HS-5 (cell line): ENCODE measurements around the gene BEST4.
"Not testable (repeated sequence)": the region's sequence is repeated elsewhere in the genome, so short reads cannot be mapped to it uniquely, and the experiment has no call there.

ENCODE experiments used
- DNase-seq: peaks from one replicate; pipeline ENCODE4 v3.0.0-alpha.2; 2012; ENCODE audit warnings: low read depth

The BEST4 gene

DNA sequence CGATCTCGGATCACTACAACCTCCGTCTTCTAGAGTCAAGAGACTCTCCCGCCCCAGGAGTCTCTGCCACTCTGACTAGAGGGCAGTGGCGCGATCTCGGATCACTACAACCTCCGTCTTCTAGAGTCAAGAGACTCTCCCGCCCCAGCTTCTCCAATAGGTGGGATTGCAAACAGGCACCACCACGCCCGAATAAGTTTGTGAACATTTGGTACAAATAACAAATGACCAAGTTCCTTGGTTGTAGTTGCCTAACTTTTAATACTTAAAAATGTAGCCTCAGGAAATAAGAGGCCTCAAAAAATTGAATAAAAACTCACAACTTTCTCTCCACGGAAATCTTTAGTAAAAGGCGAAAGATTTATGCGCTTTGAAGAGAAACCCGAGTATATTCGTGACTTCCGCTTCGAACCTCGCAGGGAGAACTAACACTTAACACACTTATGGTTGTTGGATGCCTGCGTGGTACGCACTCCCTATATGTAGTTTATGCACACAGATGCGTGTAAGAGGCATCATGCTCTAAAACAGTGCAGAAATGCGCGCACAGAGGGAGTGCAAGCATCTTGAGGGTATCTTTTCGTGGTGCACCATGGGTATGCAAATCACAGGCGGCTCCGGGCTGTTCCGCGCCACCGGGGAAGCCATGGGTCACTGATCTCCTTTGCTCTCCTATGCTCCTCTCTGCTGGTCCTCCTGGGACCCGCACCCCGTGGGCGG is 31.8 kb upstream of the BEST4 start:
- peak; percentile 89 for DNase-seq

DNA sequence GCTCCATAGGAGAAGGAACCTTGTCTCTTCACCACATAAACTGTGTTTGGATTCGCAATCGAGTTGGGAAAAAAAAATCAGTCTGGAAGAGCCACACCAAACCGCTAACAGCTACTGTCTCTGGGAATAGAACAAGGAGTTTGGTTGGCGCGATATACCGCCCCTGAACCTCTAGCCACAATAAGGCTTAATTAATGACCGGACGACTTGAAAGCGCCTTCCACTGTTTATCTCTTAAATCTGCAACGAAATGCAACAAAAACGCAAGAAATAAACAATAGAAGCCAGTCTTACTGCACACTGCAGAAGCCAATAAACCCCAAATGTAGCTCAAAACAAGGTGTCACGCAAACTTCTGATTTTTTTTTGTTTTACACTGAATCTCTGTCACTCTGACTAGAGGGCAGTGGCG is 31.2 kb upstream of the BEST4 start:
- DNase-seq: no peak

DNA sequence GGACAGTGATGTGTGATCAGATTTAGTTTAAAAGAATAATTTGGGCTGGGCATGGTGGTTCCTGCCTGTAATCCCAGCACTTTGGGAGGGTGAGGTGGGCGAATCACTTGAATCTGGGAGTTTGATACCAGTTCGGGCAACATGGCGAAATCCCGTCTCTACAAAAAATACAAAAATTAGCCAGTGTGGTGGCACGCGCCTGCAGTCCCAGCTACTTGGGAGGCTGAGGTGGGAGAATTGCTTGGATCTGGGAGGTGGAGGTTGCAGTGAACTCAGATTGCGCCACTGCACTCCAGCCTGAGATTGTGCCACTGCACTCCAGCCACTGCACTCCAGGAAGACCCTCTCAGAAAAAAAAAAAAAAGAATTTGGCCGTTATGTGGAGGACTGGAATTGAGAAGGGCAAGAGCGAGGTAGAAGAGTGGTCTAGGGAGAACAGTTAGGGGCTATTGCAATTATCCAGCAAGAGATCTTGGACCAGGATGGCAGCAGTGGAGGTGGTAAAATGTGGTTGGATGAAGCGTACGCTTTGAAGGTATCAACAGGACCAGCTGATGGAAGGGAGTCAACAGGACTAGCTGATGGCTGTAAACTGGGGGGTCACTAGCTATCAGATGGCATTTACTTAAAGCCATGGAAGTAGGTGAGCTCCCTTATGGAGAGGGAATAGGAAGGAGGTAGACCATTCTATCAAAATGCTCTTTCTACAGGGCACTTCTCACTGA is 30.0 kb upstream of the BEST4 start:
- no peak for DNase-seq

DNA sequence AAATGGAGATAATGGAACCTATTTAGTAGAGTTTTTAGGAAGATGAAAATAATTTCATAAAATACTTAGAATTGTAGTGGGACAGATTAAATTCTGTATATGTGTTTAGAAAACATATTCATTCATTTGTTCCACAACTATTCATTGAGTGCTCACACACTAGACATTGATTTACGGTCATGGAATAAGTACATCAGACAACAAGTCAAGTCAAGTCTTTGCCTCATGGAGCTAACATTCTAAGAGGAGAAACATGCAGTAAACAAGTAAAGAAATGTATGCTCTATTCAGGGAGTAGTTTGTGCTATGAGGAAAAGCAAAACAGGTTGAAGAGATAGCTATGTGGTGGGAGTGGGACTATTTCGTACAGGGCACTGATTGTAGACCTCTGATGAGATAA is 29.3 kb upstream of the BEST4 start:
- DNase-seq: no peak

DNA sequence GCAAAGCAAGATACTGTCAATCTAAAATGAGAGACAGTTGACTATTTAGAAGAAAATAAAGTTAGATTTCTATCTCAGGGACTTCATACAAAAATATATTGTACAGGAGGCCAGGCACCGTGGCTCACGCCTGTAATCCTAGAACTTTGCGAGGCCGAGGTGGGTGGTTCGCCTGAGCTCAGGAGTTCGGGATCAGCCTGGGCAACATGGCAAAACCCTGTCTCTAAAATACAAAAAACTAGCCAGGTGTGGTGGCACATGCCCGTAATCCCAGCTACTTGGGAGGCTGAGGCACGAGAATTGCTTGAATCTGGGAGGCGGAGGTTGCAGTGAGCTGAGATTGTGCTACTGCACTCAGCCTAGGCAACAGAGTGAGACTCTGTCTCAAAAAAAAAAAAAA is 28.0 kb upstream of the BEST4 start:
- not testable (repeated sequence) for DNase-seq

DNA sequence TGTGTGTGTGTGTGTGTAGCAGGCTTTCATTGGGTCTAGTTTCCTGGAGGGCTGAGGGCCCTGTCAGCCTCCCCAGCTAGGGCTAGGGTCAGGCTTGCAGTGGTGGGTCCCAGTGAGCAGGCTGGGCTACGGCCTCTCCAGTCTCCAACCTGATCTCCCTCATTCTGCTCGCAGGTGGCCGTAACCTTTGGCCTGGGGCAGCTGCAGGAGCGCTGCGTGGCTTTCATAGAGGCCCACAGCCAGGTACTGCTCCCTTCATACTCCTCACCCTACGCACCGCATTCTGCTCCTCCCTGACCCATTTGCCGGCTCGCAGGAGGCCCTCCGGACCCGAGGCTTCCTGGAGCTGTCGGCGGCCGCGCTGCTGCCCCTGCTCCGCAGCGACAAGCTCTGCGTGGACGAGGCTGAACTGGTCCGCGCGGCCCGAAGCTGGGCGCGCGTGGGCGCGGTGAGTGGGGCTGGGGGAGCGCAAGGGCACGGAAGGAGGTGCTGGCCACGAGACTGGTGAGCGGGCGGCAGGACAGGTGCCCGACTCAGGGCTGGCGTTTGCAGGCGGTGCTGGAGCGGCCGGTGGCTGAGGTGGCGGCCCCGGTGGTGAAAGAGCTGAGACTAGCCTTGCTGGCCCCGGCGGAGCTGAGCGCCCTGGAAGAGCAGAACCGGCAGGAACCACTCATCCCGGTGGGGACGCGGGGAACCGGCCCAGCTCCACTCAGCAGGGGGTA is 25.0 kb upstream of the BEST4 start:
- no peak for DNase-seq

DNA sequence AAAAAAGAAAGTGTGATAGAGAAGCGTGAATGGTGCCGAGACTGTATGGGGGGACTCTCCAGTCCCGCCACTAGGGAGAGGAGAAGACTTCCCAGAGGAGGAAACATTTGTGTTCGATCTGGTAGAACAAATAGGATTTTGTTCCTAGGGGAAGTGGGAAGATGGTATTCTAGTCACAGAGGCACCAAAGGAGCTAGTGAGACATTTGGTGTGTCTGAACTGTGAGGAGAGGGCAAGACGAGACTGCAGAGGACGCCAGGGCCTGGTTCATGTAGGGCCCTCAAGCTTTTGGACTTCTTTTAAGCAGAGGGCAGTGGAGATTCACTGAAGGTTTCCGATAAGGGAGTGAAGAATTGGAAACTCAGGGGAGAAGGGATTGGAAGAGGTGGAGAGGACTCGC is 23.3 kb upstream of the BEST4 start:
- DNase-seq: no peak

DNA sequence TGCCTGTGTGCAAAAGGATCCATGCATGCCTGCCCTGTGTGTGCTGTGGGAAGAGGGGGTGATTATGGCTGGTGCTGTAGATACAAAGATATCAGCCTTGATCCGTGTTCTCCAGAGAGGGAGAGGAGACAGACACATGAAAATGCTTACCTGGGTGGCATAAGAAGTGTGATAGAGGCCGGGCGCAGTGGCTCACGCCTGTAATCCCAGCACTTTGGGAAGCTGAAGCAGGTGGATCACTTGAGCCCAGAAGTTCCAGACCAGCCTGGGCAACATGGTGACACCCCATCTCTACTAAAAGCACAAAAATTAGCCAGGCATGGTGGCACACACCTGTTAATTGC is 22.8 kb upstream of the BEST4 start:
- not testable (repeated sequence) for DNase-seq

DNA sequence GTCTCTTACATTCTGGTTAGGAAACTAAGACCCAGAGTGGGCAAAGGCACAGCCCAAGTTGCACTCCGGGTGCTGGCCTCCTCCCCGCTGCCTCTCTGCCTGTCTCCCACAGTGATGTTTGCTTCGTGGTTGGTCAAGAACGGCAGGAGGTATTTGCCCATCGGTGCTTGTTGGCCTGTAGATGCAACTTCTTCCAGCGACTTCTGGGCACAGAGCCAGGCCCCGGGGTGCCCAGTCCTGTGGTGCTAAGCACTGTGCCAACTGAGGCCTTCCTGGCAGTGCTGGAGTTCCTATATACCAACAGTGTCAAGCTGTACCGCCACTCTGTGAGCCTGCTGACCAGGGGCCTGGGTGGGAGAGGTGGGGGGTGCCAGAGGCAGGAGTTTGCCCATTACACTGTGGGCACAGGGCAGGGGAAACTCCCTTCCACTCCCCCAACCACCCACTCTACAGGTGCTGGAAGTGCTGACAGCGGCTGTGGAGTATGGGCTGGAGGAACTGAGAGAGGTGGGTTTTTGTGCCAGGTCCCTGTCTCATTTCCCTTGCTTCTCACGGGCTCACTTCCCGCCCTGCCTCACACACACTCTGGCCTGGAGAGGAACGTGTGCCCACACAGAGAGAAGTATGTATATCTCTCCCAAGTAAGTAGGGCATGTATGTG is 22.3 kb upstream of the BEST4 start:
- DNase-seq: no peak

DNA sequence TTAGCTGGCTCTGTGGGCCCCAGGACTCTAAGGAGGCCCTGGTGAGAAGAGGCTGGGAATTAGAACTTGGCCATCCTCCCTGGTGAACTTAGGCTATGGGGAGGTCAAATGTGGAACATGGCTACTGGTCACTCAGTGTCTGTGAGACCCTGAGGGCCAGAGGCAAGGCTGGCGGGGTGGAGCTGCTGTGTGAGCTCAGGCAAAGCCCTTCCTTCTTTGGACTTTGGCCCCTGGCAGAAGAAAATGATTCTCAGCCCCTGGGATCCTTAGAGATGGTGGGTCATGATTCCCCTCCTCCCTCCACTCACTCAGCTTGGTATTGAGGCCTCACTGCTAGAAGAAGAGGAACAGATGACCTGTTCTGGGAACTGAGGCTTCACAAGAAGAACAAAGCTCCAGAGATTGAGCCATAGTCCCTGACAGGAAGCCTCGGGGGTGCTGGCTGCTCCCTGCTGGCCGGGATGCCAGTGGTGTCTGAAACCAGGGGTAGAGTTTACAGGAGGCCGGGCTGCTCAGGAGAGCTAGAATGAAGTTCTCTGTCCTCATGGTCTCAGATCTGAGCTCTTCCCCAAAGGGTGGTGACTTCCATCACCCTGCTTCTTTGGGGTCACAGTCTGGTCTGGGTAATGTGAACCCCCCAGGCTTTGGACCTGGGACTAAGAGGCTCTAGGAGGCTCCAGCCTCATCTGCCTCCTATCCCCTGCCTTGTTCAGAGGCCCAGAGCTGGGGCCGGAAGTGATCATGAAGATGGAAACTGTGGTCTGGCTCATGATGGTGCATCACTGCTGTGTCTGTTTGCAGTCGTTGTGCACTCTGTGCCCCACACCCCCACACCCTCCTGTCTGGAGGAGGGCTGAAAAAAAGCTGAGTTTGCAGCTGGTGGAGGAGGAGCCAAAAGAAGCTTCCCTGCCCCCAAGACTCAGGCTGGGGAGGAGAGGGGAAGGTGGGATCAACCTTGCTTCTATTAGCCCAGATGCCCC is 21.3 kb upstream of the BEST4 start:
- no peak for DNase-seq

DNA sequence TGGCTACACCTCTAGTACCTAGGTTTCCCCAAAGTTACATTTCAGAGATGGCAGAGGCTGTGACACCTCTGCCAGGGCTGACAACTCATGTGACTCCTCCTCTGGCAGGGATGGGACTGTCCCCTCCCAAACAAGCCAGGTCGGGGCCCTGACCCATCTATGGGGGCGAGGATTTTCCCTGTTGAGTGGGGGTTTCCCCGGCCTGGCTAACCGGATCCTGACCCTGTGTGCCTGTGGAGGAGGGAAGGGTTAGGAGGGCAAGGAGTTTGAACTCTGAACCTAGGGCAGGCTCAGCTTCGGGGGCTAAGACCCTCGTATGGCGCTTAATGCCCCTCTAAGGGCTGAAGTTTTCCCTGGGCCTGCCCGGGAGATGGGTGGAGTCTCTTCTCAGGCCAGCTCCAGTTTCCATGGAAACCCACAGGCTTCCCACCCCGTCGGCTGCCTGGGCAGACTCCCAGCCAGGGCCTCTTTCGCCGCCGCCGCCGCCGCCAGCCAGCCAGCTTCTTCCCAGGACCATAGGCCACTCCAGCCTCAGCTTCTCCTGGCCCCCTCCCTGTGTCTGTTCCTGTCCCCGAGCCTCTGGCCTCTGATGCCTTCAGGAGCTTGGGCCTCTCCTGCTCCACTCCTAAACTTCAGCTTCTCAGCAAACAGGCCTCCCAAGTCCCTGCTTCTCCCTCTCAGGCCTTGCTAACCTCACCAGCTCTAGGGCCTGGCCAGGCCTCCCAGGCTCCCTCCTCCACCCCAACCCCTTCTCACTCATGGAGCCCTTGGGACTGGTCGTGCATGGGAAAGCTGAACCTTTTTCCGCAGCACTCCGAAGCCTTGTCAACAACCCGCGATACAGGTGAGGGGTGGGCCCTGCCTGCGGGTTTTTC is 20.3 kb upstream of the BEST4 start, which contains the start of gene BTBD19:
BTBD19 (plus strand) TSS at position 461 of the 875 bp plus-strand sequence; CDS start at position 759, 298 bp downstream.
- peak; percentile 49 for DNase-seq

DNA sequence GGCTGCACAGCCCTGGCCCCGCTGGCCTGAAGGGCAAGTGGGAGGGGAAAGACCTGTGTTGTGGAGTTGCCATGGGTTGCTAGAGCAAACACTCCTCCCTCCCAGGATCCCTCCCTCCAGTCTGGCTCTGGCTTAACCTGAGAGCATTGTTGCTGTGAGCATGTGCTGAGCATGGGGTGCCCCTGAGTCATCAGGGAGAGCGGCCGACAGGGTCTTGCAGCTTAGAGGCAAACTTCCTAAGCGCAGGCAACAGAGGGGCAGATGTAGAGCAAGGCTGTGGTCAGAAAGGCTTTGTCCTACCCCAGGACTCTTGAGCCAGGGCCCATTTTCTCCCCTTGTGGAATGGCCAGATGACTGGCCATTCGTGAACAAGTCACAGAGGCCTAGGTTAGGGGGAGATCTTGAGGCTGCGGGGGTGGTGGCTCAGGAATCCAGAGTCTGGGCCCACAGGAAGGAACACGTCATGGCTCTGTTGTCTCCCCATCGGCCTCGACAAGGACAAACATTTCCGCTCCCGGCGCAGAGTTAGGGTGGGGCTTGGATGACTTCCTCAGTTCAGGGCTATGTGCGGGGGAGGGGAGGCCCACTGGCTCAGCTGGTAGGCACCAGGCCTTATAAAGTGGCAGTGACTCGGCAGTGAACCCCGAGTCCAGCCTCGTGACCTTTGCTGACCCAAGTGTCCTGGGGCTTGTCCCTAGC is 19.5 kb upstream of the BEST4 start:
- peak; percentile 100 for DNase-seq

DNA sequence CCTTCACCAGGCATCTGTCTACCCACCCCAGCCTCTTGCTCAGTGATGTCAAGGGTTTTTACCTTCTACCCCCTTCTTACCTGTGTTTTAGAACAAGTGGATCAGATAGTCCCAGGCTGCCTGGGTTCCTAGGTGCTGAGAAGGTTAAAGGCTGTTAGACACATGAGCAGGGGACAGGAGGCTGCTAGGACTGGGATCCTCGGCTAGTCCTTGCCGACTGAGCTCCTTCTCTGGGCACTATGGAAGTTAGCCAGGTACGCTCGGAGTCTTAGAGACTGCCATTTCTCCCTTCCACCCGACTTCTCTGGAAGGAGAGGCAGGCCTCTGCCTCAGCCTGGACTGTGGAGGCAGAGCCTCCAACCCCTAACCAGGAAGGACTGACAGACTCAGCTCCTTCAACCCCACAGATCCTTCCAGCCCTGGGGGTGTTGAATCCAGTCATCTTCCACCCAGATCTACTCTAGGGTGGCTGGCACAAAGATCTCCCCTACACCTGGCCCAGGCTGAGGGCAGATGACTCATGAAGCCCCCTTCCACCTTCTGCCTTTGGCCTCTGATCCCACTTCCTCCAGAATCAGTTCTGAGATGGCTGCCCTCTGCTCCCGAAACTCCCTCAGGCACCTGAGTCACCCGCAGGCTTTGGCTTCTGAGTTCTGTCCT is 18.9 kb upstream of the BEST4 start, which contains the start of gene DYNLT4:
DYNLT4 (minus strand) TSS at position 648 of the 660 bp plus-strand sequence. CDS start 683 bp downstream, outside the sequence.
- DNase-seq: no peak

DNA sequence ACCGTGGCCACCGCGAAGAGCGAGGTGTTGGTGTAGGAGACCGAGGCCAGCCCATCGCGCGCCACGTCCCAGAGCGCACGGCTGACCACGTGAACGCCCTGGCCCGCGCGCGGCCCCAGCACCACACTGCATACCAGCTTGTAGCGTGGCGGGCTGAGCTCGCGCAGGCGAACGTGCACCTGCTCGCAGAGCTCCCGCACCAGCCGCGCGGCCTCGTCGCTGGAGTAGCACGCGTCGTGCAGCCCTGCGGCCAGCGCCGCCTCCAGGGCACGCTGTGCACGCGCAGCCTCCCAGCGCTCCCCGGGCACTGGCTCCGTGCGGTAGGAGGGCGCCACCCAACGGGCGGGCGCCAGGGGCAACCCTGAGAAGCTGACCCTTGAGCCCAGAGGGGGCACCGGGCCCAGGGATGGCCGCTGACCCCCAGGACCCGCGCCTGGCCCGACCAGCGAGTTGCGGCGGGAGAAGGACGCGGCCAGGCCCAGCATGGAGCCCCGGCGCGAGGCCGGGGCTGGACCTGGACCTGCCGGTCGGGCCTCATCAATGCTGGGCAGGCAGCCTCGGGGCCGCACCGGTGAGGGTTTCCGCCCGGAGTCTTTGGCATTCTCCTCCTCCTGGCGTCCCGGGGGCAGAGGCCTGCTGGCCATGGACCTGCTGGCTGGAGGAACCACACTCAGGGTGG is 18.2 kb upstream of the BEST4 start:
- DNase-seq: no peak

DNA sequence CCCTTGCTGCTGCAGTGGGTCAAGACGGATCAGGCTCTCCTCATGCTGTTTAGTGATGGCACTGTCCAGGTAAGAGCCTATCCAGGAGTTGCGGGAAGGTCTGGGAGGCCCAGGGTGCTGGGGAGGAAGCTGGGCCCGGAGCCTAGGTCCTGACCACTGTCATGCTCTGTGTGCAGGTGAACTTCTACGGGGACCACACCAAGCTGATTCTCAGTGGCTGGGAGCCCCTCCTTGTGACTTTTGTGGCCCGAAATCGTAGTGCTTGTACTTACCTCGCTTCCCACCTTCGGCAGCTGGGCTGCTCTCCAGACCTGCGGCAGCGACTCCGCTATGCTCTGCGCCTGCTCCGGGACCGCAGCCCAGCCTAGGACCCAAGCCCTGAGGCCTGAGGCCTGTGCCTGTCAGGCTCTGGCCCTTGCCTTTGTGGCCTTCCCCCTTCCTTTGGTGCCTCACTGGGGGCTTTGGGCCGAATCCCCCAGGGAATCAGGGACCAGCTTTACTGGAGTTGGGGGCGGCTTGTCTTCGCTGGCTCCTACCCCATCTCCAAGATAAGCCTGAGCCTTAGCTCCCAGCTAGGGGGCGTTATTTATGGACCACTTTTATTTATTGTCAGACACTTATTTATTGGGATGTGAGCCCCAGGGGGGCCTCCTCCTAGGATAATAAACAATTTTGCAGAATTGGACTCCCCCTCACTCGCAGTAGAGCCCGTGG is 17.5 kb upstream of the BEST4 start:
- no peak for DNase-seq

DNA sequence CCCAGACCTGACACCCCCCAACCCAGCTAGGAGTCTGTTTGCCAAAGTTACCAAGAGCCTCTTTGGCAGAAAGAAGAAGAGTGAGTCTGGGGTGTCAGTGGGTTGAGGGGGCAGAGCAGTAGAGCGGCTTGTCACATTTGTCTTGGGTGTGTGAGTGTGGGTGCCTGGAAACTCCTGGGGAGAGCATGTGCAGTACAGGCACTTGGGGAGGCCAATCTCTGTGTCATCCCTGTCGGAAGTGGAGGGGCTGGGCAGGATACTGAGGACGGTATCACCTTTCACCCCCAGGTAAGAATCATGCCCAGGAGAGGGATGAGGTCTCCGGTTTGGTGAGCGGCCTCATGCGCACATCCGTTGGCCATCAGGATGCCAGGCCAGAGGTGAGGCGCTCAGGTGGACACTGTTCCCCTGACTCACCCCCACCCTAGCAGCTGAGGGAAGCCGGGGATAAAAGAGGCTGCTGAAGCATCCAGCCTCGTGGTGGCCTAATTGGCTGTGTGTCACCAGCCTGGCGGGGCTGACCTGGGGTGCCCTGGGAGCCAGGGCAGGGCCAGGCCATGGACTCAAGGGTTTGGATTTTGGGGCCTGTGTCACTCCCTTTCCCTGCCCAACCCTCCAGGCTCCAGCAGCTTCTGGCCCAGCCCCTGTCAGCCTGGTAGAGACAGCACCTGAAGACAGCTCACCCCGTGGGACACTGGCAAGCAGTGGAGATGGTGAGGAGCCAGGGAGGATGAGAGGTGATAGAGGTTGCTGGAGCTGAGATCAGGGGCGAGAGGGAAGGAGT is 15.5 kb upstream of the BEST4 start:
- DNase-seq: no peak

DNA sequence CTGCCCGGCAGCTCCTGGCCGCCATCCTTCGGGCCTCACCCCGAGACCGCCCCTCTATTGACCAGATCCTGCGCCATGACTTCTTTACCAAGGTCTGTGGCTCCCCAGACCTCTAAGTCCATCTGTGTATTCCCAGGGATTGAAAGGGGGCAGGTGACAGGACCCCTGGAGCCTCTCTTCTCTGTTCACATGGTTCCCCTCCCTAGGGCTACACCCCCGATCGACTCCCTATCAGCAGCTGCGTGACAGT is 15.0 kb upstream of the BEST4 start:
- no peak for DNase-seq
